Measurements from ENCODE around the gene RNF31. TPM values are rescaled to one million over a fixed set of nuclear protein-coding genes. Genes with fewer than 3 reads are reported as not detected.

RNF31 gene
- total and polyA plus RNA-seq, 2 of the 13 experiments (the other 11 are each of a cell fraction or from before 2014, with no cell fraction given) = 48.2 to 86.8 TPM

- TF ChIP-seq SP140L (CRISPR knock-in tag; IDR thresholded peaks at IDR 0.05; ENCODE audit: borderline replicate concordance) = no peak
- TF ChIP-seq, protein P1, sequence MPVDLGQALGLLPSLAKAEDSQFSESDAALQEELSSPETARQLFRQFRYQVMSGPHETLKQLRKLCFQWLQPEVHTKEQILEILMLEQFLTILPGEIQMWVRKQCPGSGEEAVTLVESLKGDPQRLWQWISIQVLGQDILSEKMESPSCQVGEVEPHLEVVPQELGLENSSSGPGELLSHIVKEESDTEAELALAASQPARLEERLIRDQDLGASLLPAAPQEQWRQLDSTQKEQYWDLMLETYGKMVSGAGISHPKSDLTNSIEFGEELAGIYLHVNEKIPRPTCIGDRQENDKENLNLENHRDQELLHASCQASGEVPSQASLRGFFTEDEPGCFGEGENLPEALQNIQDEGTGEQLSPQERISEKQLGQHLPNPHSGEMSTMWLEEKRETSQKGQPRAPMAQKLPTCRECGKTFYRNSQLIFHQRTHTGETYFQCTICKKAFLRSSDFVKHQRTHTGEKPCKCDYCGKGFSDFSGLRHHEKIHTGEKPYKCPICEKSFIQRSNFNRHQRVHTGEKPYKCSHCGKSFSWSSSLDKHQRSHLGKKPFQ (CRISPR knock-in tag; IDR thresholded peaks at IDR 0.05; ENCODE audit: insufficient replicate concordance) = no peak
- TF ChIP-seq ZNF136 (CRISPR knock-in tag; IDR thresholded peaks at IDR 0.05; ENCODE audit: low read depth) = no peak
- TF ChIP-seq RAD21 (CRISPR knock-in tag; IDR thresholded peaks at IDR 0.05) = no peak
- TF ChIP-seq BCLAF1 (IDR thresholded peaks at IDR 0.05) = no peak
- TF ChIP-seq ELK4 (CRISPR knock-in tag; IDR thresholded peaks at IDR 0.05; ENCODE audit: borderline replicate concordance) = 0 out of 2 replicates have a peak, but pooled peaks have one; percentile 37
- peak; percentile 78; the same call in 1 of the 2 replicates for TF ChIP-seq TMF1 (CRISPR knock-in tag; IDR thresholded peaks at IDR 0.05; ENCODE audit: low read depth)
- no peak for TF ChIP-seq FOXJ3 (CRISPR knock-in tag; IDR thresholded peaks at IDR 0.05; ENCODE audit: borderline replicate concordance)
- TF ChIP-seq, protein P2, sequence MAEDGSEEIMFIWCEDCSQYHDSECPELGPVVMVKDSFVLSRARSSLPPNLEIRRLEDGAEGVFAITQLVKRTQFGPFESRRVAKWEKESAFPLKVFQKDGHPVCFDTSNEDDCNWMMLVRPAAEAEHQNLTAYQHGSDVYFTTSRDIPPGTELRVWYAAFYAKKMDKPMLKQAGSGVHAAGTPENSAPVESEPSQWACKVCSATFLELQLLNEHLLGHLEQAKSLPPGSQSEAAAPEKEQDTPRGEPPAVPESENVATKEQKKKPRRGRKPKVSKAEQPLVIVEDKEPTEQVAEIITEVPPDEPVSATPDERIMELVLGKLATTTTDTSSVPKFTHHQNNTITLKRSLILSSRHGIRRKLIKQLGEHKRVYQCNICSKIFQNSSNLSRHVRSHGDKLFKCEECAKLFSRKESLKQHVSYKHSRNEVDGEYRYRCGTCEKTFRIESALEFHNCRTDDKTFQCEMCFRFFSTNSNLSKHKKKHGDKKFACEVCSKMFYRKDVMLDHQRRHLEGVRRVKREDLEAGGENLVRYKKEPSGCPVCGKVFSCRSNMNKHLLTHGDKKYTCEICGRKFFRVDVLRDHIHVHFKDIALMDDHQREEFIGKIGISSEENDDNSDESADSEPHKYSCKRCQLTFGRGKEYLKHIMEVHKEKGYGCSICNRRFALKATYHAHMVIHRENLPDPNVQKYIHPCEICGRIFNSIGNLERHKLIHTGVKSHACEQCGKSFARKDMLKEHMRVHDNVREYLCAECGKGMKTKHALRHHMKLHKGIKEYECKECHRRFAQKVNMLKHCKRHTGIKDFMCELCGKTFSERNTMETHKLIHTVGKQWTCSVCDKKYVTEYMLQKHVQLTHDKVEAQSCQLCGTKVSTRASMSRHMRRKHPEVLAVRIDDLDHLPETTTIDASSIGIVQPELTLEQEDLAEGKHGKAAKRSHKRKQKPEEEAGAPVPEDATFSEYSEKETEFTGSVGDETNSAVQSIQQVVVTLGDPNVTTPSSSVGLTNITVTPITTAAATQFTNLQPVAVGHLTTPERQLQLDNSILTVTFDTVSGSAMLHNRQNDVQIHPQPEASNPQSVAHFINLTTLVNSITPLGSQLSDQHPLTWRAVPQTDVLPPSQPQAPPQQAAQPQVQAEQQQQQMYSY (CRISPR knock-in tag; IDR thresholded peaks at IDR 0.05) = 0 out of 2 replicates have a peak, but pooled peaks have one; percentile 64
- TF ChIP-seq ZNF773 (CRISPR knock-in tag; IDR thresholded peaks at IDR 0.05; ENCODE audit: borderline replicate concordance) = no peak
- TF ChIP-seq POLR2AphosphoS5 (IDR thresholded peaks at IDR 0.05; ENCODE audit: low read depth, low read length) = no peak
- no peak for TF ChIP-seq CHD2 (IDR thresholded peaks at IDR 0.05; ENCODE audit: low read depth, low read length)
- TF ChIP-seq ZBTB1 (CRISPR knock-in tag; IDR thresholded peaks at IDR 0.05; ENCODE audit: borderline replicate concordance) = no peak
- TF ChIP-seq TFAP4 (IDR thresholded peaks at IDR 0.05; ENCODE audit: borderline replicate concordance, low read depth) = peak; percentile 57; the same call in 1 of the 2 replicates
- 0 out of 2 replicates have a peak, but pooled peaks have one; percentile 6 for TF ChIP-seq ARID2 (CRISPR knock-in tag; IDR thresholded peaks at IDR 0.05; ENCODE audit: borderline replicate concordance)
- TF ChIP-seq PREB (CRISPR knock-in tag; IDR thresholded peaks at IDR 0.05) = no peak
- peak; percentile 66; the same call in 1 of the 2 replicates for TF ChIP-seq ZNF274 (CRISPR knock-in tag; IDR thresholded peaks at IDR 0.05)
Observed at GRCh38 chr14:24115422-24116127, 31.7 kb upstream of the RNF31 start (continued).

All from HepG2 (cell line).